NCI-H524 treated with DMSO at 0.1 percent for 48 hours (cell line): ENCODE results near the gene TRNT1.

Experiments used
- DNase-seq: peaks from one replicate; lab custom pipeline; 2025; lab: John Stamatoyannopoulos, UW

TRNT1 gene

DNA sequence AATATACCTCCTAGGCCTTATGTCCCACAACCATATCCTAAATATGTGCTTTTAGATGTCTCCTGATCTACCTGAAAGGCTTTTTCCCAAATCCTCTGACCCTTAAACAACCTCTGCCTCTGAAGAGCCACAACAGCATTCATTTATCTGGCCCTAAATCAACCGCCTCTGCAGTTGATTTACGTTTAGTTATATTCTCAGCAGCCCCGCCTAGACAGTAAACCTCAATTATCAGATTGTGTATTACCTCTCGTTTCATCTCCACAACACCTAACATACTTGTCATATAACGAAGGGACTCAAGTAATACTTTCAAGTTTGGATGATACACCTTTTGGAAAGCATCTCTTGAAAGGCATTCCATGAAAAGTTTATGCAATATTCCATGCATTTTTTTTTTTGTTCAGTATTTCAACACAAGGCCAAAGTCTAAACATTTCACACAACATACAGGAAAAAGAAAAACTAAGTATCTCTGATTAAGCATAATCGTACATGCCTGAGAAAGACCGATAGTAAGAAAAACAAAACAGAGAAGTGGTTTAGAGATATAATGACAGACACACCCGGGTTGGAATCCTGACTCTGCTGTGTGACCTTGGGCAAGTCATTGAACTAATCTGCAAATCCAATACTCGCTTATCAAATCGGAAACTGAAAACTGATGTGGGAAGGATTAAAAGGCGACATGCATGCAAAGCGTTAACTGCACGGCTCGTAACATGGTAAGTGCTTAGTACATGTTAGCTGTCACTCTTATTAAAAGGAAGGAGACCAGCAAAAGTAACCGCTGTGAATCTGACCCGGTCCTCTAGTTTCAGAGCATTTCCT lies 52.0 kb downstream of the TRNT1 start:
- no peak for DNase-seq

DNA sequence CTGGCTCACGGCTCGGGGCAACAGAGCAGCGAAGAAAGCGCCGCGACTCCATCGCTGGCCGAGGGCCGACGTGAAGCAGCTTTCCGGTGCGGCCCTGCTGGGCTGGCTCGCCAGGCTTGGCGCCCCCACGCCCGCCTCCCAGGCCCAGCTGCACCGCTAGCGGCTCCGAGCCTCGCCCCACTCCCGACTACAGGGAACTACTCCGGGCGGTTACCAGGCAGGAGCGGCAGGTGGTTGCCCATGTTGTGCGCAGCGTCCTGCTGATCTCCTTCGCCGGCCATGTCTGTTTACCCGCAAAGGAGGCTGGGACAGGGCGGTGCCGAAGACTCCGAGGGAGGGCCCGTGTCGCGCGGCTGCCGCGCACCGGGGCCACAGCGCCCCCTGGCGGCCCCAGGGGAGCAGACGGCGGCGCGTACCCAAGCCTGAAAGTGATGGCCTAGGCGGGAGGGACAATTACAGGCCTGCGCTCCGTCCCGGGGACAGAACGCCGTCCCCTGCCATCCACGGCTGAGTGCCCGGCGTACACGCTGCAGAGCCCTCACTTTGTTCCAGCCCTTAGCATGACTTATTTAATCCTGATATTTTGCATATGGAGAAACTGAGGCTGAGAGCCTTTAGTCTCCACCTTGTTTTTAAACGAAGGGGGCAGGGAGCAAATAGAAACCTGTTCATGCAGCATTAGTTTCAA lies 52.8 kb downstream of the TRNT1 start, which contains the start of gene CRBN:
Gene CRBN, minus strand, starts transcription at position 285 of the 688 bp plus-strand sequence. Its CDS starts 4 bp downstream, at position 281.
- DNase-seq, result peak; percentile 29

GRCh38 chr3:3180456-3180855 lies 53.7 kb downstream of the TRNT1 start:
- no peak for DNase-seq

DNA sequence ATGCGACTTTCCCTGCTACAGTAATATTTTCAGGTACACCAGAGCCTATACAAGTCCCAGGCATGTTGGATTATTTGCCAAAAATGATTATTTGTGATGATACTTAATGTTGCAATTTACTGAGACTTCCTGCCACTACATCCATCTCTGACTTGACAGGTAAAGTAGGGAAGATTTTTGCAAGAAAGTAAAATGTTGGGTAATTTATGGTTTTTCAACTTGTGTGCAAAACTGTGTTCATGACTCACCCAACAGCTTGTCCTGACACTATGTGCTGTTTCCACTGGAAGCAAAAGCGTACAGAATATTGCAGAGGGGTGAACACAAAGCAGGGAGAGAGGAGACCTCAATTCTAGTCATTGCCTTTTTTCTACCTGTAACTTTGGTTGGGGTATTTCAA lies 58.1 kb downstream of the TRNT1 start:
- no peak for DNase-seq

DNA sequence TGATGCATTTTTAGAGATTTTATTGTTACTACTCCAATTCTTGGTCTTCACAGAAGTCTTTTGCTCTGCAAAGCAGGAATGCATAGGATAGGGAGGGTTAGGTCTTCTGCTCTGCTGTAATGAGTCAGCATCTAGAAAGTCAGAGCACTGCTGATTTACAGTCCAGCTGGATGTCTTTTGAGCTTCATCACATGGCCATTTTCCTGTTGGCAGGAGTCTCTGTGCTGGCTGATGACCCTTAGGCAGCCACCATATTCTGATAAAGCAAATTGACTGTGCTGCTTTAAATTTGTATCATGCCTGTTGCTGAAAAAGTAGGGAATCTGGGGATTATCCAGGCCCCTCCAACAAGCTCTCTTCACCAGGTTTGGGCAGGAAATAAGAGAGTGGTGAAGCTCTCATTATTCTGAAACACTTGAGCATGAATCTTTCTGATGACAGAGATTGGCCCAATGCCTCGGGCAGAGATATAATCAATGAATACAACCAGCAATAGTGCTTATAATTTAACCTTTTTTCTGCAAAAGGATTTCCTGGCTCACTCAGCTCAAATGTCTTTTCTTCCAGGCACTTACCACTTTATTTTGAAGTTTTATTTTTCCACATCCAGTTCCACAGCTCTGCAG lies 62.5 kb downstream of the TRNT1 start:
- no peak for DNase-seq

GRCh38 chr3:3189961-3190360 lies 63.2 kb downstream of the TRNT1 start:
- DNase-seq, result no peak

DNA sequence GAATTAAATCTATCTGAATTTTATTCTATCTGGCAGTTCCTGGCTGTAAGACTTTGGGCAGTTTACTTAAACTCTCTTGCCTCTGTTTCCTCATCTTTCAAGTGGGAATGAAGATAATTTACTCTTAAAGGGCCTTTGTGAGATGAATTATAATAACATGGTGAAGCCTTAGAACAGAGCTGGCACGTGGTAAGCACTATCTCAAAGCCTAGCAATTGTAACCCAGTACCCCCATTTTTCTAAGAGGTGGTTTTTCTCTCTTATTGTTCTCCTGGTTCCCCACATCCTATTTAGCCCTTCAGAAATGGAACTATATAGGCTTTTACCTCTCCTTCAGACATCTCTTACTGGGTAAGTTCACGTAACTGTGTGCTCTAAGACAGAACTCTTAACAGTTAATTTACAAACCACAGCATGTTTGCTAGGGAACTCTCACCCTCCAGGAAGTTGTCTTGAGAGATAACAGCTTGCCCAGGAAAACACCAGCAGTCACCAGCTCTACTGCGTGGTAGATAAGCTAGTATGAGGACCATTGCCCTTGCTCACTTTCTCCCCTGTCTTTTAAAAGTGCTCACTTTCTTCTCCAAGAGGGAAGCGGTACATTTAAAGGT lies 65.0 kb downstream of the TRNT1 start:
- no peak for DNase-seq

- DNase-seq, result no peak
Observed at GRCh38 chr3:3192286-3192675, 65.5 kb downstream of the TRNT1 start.

DNA sequence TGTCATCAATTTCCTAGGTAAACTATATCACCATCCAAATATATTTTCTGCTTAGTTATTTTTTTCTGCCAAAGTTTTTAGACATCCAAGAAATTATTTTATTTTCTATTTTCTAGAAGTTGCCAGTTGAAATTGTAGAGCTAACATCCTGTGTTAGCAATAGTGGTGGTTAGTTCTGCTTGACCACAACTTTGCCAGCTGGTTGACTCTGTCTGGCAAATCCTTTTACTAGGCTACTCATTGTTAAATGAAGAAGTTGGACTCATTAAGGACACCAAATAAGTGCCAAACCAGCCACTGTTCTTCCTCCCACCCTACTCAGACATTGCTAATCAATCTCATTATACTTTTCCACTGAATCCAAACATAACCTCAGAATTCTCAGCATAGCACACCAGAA lies 68.1 kb downstream of the TRNT1 start:
- DNase-seq, result no peak

DNA sequence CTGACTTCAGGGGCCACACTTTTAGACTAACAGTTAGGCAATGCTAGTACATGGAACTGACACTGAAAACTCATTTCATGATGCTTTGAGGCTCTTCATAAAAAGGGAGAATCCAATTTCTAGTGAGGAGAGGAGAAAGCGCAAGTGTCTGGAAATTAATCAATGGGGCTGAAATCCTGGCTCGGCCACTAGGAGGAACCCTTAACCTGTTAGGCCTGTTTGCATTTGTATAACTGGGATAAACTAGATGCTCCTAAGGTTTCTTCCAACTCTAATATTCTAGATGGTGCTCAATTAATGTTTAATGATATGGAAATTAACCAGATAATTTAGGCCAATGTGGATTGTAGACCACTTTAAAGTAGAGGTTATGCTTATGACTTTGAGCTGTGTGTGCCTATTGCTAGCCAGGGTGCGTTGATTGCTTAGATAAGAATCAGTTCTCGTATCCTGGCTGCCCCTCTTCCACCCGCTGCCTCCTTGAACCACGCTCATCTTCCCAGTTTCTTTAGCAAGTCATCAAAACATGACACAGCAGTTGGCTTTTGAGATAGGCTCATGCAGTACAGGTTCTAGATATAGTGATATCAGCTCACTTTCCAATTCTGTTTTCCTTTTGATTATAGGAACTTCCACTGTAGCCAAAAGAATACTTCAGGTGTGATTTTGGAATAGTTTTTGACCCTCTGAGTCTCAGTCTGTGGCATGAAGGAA lies 69.6 kb downstream of the TRNT1 start:
- no peak for DNase-seq
